ENCODE data around the gene MMS19.

DNA sequence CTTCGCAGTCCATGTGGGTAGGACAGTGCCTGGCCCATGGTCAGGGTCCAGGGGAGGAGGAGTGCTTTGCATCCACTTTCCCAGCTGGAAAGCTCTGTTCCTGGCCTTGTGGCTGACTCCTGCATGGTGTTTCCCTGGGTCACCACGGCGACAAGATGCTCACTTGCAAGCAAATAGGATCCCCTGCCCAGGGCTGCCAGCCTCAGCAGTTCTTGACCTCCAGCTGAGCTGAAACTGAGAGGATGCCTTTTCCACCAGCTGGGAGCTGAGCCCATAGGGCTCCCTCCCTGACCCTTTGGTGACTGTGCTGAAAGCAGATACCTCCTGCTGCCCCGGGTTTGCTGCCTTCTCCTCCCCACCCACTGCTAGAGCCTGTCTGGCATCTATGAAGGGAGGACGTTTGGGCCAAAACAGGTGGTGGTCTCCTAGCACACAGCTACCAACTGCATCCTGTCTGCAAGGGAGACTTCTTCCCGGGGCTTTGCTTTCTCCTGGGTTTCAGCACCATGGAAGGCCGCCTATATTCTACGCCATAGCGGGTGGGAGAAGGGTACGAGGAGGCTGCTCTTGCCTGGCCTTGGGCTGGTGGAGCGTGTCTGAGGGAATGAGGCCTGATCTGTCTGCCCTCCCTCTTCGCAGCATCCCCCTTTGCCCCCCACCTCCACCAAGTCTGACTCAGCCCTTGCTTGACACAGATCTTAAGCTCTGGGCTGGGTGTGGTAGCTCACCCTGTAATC lies 34.9 kb upstream of the MMS19 start:
- TF ChIP-seq, protein P1, sequence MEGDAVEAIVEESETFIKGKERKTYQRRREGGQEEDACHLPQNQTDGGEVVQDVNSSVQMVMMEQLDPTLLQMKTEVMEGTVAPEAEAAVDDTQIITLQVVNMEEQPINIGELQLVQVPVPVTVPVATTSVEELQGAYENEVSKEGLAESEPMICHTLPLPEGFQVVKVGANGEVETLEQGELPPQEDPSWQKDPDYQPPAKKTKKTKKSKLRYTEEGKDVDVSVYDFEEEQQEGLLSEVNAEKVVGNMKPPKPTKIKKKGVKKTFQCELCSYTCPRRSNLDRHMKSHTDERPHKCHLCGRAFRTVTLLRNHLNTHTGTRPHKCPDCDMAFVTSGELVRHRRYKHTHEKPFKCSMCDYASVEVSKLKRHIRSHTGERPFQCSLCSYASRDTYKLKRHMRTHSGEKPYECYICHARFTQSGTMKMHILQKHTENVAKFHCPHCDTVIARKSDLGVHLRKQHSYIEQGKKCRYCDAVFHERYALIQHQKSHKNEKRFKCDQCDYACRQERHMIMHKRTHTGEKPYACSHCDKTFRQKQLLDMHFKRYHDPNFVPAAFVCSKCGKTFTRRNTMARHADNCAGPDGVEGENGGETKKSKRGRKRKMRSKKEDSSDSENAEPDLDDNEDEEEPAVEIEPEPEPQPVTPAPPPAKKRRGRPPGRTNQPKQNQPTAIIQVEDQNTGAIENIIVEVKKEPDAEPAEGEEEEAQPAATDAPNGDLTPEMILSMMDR (IDR thresholded peaks at IDR 0.05) = no peak
- TF ChIP-seq POLR2AphosphoS5 (IDR thresholded peaks at IDR 0.05) (no peak), EP300 (IDR thresholded peaks at IDR 0.05) (no peak)

Measured in upper lobe of left lung (tissue), 4 donors.